MG63 (cell line): ENCODE results near the gene DCC. TPM values are rescaled to one million over a fixed set of nuclear protein-coding genes. Genes with fewer than 3 reads are reported as not detected.

Experiments
- DNase-seq: peaks from one replicate; pipeline ENCODE4 v3.0.0-alpha.2; 2020
- H3K27me3 ChIP-seq: fragments of 250-450 bp; sonication (Bioruptor Pico); 2 replicates; pipeline ENCODE4 v1.5.1; 2020; ENCODE audit warnings: mild to moderate bottlenecking, moderate library complexity
- H3K36me3 ChIP-seq: fragments of 250-450 bp; sonication (Bioruptor Pico); 2 replicates; pipeline ENCODE4 v1.5.1; 2020; ENCODE audit warnings: mild to moderate bottlenecking, moderate library complexity
- H3K4me3 ChIP-seq: fragments of 250-450 bp; sonication (Bioruptor Pico); 2 replicates; pipeline ENCODE4 v1.5.1; 2020; ENCODE audit warnings: mild to moderate bottlenecking, moderate library complexity
- H3K9me3 ChIP-seq: fragments of 250-450 bp; sonication (Bioruptor Pico); 2 replicates; pipeline ENCODE4 v1.5.1; 2020; ENCODE audit warnings: mild to moderate bottlenecking, moderate library complexity
- total RNA-seq: library from RNA; depleted of rRNA; stranded (reverse); fragments of >200 nt; shearing (Covaris generic); gene quantifications from 2 replicates; pipeline ENCODE4 v1.2.3, GENCODE V29; 2014; ENCODE audit warnings: low replicate concordance

Gene DCC
- total RNA-seq, 1 experiment from 2014 or later = not detected

- no peaks in the 10 kb centered on the region for H3K36me3 ChIP-seq
- H3K4me3 ChIP-seq = no peak overlapping the region
- H3K27me3 ChIP-seq = no peaks in the 10 kb centered on the region
- no peaks in the 10 kb centered on the region for H3K9me3 ChIP-seq
- DNase-seq = no peak
Measured at GRCh38 chr18:52657043-52657805, 317.2 kb downstream of the DCC start.

- Histone ChIP-seq H3K27me3 (no peaks in the 10 kb centered on the region), H3K9me3 (no peaks in the 10 kb centered on the region), H3K36me3 (no peaks in the 10 kb centered on the region), H3K4me3 (no peak overlapping the region)
- no peak for DNase-seq
Measured at GRCh38 chr18:52667463-52668065, 327.6 kb downstream of the DCC start.

DNA sequence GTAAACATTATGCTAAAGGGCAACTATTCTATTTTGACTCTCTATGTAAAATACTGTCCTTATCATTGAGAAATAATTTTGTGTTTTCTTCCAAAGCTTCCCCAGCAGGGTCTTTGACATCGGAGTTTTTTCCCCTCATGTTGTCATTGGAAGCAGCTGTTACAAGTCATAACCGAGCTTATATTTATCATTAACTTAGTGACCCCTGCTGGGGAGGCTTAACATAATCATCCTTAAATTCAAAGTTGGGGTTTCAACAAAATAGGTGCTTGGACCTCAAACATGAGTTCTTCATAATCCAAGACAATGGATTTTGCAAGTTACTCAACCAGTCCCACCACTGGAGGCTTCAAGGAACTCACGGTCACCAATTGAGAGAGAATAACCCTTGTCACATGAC lies 330.9 kb downstream of the DCC start:
- no peaks in the 10 kb centered on the region for H3K27me3 ChIP-seq
- DNase-seq = no peak
- H3K36me3 ChIP-seq = no peaks in the 10 kb centered on the region
- no peak overlapping the region for H3K4me3 ChIP-seq
- H3K9me3 ChIP-seq = no peaks in the 10 kb centered on the region

DNA sequence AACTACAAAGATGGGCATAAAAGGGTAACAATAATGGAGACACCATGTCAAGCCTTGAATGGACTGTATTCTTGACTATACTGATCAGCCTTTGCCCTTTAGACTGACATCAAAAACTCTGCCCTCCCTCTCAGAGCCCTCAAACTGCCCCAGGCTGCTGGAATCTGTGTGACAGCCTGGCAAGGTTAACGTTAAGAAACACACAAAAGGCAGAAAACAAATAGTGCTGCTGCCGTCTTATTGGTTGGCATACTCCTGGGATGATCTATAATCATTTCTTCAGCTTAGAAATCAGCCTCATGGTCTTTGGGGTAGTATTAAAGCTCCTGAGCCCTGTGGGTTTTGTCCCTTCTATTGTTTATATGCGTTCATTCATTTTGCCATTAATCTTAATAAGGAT lies 338.0 kb downstream of the DCC start:
- Histone ChIP-seq H3K36me3 (no peaks in the 10 kb centered on the region), H3K9me3 (no peaks in the 10 kb centered on the region), H3K4me3 (no peak overlapping the region), H3K27me3 (no peaks in the 10 kb centered on the region)
- no peak for DNase-seq

GRCh38 chr18:52678551-52678950 lies 338.6 kb downstream of the DCC start:
- H3K4me3 ChIP-seq = no peak overlapping the region
- H3K27me3 ChIP-seq = no peaks in the 10 kb centered on the region

GRCh38 chr18:52679354-52679753 lies 339.4 kb downstream of the DCC start:
- no peak for DNase-seq
- no peak overlapping the region for H3K4me3 ChIP-seq
- H3K27me3 ChIP-seq = no peaks in the 10 kb centered on the region
- no peaks in the 10 kb centered on the region for H3K9me3 ChIP-seq
- H3K36me3 ChIP-seq = no peaks in the 10 kb centered on the region

More at GRCh38 chr18:52678551-52678950, 338.6 kb downstream of the DCC start:
- no peaks in the 10 kb centered on the region for H3K36me3 ChIP-seq
- no peak for DNase-seq
- no peaks in the 10 kb centered on the region for H3K9me3 ChIP-seq

- Histone ChIP-seq H3K9me3 (no peaks in the 10 kb centered on the region), H3K4me3 (no peak overlapping the region), H3K27me3 (no peaks in the 10 kb centered on the region), H3K36me3 (no peaks in the 10 kb centered on the region)
- DNase-seq = no peak
Measured at GRCh38 chr18:52682260-52682659, 342.3 kb downstream of the DCC start.

DNA sequence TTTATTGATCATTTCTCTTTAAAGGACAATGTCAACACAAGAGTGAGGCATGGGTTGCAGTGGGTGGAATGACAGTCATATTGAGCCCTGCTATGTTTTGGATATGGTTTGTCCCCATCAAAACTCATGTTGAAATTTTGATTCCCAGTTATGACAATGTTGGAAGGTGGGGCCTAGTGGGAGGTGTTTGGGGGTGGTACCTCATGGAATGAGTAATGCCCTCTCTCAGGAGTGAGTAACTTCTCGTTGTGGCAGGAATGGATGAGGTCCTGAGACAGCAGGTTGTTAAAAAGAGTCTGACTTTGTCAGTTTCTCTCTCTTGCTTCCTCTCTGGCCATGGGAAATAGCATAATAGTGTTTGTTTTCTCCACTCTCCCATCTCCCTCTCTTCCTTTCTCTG lies 345.3 kb downstream of the DCC start:
- DNase-seq = no peak
- H3K4me3 ChIP-seq = no peak overlapping the region

DNA sequence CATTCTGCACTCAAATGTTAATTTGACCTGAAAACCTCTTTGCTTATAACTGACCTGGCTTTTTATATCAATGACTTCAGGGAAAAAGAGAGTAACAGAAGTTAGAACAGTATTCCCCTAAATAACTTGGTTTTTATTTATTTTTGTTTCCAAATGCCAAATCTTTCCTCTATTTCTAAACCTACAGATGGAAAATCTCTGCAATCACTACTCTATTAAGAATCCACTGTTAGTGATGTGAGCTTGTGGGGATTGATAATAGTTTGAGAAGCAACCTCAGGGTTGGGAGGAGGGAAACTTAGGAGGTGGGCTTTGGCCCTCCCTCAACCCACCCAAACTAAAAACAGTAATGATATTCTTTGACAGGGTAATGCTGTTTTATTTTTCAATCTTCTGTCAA lies 351.8 kb downstream of the DCC start:
- Histone ChIP-seq H3K27me3 (no peaks in the 10 kb centered on the region), H3K36me3 (no peaks in the 10 kb centered on the region), H3K4me3 (no peak overlapping the region), H3K9me3 (no peaks in the 10 kb centered on the region)
- no peak for DNase-seq

More for the DNA sequence above, 345.3 kb downstream of the DCC start:
- H3K9me3 ChIP-seq = no peaks in the 10 kb centered on the region
- H3K27me3 ChIP-seq = no peaks in the 10 kb centered on the region
- H3K36me3 ChIP-seq = no peaks in the 10 kb centered on the region

DNA sequence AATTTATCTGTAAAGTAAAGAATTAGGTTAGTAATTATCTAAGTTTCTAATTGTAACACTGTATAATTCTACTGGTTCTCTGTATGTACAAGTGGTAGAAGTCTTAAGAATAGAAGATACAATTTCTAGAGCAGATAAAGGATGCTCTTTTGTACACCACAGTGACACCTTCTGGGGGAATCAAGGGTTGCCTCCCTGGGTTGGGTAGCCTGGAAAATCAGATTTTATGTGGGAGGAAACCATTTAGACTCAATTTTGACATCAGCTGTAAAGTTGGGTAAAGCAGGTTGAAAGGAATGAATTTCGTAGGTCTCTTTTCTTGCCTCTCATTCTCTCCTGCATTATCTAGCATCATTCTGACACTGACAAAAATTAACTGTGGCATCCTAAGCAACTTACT lies 354.8 kb downstream of the DCC start:
- Histone ChIP-seq H3K4me3 (no peak overlapping the region), H3K36me3 (no peaks in the 10 kb centered on the region), H3K27me3 (no peaks in the 10 kb centered on the region), H3K9me3 (no peaks in the 10 kb centered on the region)
- DNase-seq = no peak

DNA sequence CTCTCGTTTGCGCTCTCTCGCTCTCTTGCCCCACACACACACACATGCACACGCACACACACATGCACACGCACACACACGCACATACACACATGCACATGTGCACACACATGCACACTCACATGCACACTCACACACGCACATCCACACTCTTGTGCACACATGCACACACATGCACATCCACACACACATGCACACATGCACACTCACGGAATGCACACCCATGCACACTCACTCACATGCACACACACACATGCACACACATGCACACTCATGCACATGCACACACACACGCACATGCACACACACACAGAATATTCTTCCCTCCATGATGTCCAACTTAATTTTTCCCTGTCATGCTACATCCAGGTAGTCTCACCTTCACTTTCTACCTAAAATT lies 360.1 kb downstream of the DCC start:
- no peaks in the 10 kb centered on the region for H3K36me3 ChIP-seq
- no peak overlapping the region for H3K4me3 ChIP-seq
- H3K27me3 ChIP-seq = no peaks in the 10 kb centered on the region
- no peaks in the 10 kb centered on the region for H3K9me3 ChIP-seq
- no peak for DNase-seq

GRCh38 chr18:52700816-52701215 lies 360.8 kb downstream of the DCC start:
- DNase-seq = no peak
- H3K27me3 ChIP-seq = no peaks in the 10 kb centered on the region
- H3K9me3 ChIP-seq = no peaks in the 10 kb centered on the region
- no peak overlapping the region for H3K4me3 ChIP-seq
- H3K36me3 ChIP-seq = no peaks in the 10 kb centered on the region

- DNase-seq = no peak
- H3K9me3 ChIP-seq = no peaks in the 10 kb centered on the region
- H3K27me3 ChIP-seq = no peaks in the 10 kb centered on the region
- no peaks in the 10 kb centered on the region for H3K36me3 ChIP-seq
- no peak overlapping the region for H3K4me3 ChIP-seq
Measured at GRCh38 chr18:52701219-52701935, 361.4 kb downstream of the DCC start.

DNA sequence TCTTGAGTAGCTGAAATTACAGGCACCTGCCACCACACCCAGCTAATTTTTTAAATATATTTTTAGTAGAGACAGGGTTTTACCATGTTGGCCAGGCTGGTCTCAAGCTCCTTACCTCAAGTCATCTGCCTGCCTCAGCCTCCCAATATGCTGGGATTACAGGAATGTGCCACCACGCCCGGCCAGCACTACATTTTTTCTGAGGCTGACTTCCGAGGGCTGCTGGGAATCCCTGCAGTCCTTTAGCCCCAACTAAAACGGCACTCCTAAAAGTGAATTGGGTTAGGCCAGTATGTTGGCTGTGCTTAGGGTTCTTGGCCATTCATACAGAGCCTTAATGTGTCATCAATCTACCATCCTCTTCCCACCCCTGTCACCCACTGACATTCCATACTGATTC lies 375.4 kb downstream of the DCC start:
- DNase-seq = no peak
- no peak overlapping the region for H3K4me3 ChIP-seq
- no peaks in the 10 kb centered on the region for H3K9me3 ChIP-seq
- H3K36me3 ChIP-seq = no peaks in the 10 kb centered on the region
- H3K27me3 ChIP-seq = no peaks in the 10 kb centered on the region

DNA sequence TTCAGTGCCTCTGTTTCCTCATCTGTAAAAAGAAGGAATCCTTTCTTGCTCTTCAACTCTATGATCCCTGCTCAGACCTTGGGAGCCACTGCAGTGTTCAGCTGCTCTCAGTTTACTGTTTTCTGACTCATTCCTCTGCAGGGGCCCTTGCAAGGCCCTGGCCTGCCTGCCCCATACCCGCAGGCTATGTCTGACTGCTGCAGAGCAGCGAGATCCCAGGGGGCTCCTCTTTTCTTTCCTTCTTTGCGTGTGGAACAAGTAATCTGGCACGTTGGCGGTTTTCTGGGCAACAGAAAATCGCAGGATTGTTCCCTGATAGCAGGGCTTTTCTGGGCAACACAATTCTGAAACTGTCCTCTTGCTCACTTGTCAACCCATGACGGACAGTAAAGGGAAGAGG lies 376.0 kb downstream of the DCC start:
- H3K9me3 ChIP-seq = no peaks in the 10 kb centered on the region
- no peaks in the 10 kb centered on the region for H3K36me3 ChIP-seq
- no peaks in the 10 kb centered on the region for H3K27me3 ChIP-seq
- H3K4me3 ChIP-seq = no peak overlapping the region
- no peak for DNase-seq

- peak; percentile 2 for DNase-seq
Measured at GRCh38 chr18:52716973-52717372, 377.0 kb downstream of the DCC start.

DNA sequence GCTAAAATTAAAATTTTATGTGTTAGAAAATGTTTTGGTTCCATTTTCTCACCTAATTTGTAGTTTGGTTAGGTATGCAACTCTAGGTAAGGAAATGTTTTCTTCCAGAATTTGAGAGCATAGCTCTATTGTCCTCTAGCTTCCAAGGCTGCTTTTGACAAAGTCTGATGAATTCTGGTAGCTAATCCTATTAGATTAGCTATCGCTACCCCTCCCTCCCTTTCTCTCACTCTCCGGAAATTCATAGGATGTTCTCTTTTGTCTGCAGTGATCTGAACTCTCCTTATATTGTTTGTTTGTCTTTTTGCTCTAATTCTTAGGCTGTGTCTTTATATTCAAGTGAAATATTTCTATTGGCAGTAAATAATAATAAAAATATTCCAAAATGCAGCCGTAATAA lies 382.9 kb downstream of the DCC start:
- no peak for DNase-seq
- Histone ChIP-seq H3K36me3 (no peaks in the 10 kb centered on the region), H3K4me3 (no peak overlapping the region), H3K27me3 (no peaks in the 10 kb centered on the region), H3K9me3 (no peaks in the 10 kb centered on the region)

More at GRCh38 chr18:52716973-52717372, 377.0 kb downstream of the DCC start:
- Histone ChIP-seq H3K4me3 (no peak overlapping the region), H3K9me3 (no peaks in the 10 kb centered on the region), H3K36me3 (no peaks in the 10 kb centered on the region), H3K27me3 (no peaks in the 10 kb centered on the region)

- Histone ChIP-seq H3K27me3 (no peaks in the 10 kb centered on the region), H3K36me3 (no peaks in the 10 kb centered on the region), H3K9me3 (no peaks in the 10 kb centered on the region), H3K4me3 (no peak overlapping the region)
- no peak for DNase-seq
Measured at GRCh38 chr18:52723550-52723970, 383.6 kb downstream of the DCC start.
